Measurements from ENCODE around the gene ZNF142. TPM values are rescaled to one million over a fixed set of nuclear protein-coding genes. Genes with fewer than 3 reads are reported as not detected.

Gene ZNF142, protein sequence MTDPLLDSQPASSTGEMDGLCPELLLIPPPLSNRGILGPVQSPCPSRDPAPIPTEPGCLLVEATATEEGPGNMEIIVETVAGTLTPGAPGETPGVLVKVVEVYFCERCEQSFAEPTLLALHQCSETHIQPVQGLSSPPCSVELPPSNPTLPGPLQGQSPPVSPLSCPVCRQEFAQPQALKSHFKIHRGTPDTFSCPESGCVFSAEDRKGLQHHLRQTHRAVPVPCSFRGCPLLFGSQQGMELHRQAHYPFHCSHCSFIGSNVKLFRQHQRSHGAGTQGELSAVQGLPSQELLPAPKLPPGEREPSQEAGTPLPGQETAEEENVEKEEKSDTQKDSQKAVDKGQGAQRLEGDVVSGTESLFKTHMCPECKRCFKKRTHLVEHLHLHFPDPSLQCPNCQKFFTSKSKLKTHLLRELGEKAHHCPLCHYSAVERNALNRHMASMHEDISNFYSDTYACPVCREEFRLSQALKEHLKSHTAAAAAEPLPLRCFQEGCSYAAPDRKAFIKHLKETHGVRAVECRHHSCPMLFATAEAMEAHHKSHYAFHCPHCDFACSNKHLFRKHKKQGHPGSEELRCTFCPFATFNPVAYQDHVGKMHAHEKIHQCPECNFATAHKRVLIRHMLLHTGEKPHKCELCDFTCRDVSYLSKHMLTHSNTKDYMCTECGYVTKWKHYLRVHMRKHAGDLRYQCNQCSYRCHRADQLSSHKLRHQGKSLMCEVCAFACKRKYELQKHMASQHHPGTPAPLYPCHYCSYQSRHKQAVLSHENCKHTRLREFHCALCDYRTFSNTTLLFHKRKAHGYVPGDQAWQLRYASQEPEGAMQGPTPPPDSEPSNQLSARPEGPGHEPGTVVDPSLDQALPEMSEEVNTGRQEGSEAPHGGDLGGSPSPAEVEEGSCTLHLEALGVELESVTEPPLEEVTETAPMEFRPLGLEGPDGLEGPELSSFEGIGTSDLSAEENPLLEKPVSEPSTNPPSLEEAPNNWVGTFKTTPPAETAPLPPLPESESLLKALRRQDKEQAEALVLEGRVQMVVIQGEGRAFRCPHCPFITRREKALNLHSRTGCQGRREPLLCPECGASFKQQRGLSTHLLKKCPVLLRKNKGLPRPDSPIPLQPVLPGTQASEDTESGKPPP (N-terminal part only)
- polyA plus RNA-seq (2013, experiment 1 of 2; ENCODE audit: insufficient read length): 13.5 TPM
- 12.6 TPM for polyA plus RNA-seq (2013, experiment 2 of 2; ENCODE audit: insufficient read length)

DNA sequence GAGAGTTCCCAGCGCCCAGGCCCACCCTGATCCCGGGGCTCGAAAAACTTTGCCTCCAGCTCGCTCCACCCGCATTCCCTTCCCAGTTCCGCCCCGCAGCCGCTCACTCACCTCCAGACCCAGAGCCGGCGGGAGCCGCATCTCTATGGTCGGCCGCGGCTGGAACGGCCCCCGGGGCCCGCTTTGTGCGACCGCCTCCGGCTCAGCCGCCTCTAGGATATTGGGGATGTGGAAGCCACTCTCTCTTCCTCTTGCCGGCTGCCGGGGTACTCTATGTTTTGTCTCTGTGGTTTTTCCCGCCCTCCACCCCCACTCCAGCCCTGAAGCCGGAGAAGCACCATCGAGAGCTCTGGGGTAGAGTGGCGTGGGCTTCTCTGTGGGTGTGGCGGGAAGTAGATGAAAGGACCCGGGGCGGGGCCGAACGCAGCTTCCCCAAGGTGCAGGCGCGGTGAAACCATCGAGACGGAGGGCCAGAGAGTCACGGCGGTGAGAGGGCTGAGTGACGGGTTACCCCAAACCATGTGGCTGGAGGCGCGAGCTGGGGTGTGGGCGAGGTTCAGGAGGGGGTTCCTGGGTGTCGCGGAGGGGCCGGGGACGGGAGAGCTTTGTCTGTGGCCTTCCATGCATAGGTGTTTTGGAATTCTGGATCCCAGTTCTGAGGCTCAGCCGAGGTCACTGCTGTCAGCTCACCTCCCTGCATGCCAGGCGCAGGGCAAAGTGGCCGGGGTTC is at the start of gene ZNF142, which contains the start of gene BCS1L:
Gene ZNF142 (minus strand): TSS at position 366 of the 730 bp plus-strand sequence. CDS start 3,194 bp downstream, outside the sequence.
Gene BCS1L (plus strand): TSS at position 426 of the 730 bp plus-strand sequence. CDS start 1,305 bp downstream, outside the sequence.
- peak; percentile 88 for DNase-seq

DNA sequence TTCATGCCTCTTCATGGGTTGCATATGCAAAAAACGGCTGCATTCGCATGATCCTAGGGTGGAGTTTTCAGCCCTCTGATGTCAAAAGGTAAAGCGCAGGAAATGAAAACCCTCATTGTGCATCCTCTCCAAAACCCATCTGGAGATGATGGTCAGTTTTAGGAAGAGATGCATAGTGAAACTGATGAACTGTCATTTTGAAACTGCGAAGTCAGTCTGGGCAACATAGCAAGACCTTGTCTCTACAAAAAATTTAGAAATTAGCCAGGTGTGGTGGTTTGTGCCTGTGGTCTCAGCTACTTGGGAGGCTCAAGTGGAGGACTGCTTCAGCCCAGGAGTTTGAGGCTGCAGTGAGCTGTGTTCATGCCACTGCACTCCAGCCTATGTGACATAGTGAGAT is 48.7 kb upstream of the ZNF142 start:
- DNase-seq: no peak

DNA sequence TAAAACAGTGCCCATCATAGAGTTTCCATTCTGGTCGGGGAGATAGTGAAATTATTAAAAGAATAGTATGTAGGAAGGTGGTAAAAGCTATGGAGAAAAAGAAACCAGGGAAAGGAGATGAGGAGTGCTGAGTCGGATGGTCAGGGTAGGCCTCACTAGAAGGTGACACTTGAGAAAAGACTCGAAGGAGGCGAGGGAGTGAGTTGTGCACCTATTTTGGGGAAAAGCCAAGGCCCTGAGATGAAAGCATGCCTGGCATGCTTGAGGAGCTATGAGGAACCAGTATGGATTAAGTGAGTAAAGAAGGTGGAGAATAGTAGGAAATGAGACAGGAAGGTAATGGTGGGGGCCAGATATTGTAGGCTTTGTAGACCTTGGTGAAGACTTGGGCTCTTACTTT is 43.9 kb upstream of the ZNF142 start:
- no peak for DNase-seq

DNA sequence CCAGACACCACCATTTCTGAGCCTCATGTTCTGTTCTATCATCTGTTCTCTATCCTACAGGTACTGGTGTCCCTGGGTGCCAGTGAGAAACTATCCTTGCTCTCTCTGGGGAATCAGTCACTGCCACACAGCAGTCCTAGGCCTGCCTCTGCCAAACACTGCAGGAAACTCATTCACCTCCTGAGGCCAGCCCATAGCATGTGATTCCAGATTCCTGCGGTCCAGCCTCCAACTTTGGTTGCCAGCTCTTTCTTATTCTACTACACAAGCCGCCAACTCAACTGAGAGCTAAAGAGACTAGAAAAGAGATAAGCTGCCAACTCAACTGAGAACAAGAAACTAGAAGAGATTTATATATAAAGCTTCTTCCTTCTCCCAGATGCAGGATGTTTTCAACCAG is 42.4 kb upstream of the ZNF142 start:
- DNase-seq: no peak

DNA sequence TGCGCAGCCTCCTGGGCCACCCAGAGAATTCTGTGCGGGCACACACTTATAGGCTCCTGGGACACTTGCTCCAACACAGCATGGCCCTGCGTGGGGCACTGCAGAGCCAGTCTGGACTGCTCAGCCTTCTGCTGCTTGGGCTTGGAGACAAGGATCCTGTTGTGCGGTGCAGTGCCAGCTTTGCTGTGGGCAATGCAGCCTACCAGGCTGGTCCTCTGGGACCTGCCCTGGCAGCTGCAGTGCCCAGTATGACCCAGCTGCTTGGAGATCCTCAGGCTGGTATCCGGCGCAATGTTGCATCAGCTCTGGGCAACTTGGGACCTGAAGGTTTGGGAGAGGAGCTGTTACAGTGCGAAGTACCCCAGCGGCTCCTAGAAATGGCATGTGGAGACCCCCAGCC is 39.5 kb upstream of the ZNF142 start:
- no peak for DNase-seq

DNA sequence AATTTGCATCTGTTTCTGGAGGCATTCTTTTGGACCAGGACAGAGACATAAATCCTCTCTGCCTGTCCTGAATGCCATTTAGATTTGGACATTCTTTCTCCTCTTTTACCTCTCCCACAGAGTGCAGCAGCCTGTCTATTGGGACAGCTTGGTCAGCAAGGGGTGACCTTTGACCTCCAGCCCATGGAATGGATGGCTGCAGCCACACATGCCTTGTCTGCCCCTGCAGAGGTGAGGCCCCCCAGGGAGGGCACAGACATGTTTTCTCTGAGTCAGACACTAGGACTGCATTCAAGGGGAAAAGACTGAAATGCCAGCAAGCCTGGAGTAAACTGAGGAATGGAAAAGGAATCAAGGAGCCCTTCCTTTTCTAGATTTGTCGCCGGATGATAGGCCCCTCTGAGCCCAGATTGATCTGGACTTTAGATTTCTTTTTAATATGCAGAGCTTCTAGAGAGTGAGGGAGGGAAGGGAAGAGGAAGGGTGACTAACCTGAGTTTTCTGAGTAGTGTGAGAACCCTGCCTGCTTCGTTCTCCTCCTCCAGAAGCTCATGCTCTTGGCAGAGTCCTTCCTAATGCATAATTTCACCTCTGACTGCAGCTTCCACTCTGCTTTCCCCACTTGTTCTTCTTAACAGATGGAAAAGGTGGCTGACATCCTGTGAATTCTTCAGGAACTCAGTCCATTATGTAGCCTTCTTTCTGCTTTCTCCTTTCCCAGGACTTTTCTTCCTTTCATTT is 35.2 kb upstream of the ZNF142 start:
- DNase-seq: no peak

DNA sequence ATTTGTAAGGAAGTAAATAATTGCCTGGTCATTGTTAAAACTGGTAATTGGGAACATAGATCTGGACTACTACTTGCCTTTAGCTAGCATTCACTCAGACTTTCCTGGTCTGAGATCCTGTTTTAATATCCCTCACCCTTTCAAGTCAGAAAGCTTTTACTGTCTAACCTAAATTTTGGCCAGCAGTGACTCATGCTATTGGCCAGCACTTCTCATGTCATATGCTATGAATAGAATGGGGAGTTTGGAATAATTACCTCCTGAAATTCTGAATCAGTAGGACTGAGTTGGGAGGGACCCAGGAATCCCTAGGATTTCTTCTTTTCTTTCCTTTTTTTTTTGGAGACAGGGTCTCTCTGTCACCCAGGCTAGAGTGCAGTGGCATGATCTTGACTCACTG is 31.8 kb upstream of the ZNF142 start:
- DNase-seq: peak; percentile 37

DNA sequence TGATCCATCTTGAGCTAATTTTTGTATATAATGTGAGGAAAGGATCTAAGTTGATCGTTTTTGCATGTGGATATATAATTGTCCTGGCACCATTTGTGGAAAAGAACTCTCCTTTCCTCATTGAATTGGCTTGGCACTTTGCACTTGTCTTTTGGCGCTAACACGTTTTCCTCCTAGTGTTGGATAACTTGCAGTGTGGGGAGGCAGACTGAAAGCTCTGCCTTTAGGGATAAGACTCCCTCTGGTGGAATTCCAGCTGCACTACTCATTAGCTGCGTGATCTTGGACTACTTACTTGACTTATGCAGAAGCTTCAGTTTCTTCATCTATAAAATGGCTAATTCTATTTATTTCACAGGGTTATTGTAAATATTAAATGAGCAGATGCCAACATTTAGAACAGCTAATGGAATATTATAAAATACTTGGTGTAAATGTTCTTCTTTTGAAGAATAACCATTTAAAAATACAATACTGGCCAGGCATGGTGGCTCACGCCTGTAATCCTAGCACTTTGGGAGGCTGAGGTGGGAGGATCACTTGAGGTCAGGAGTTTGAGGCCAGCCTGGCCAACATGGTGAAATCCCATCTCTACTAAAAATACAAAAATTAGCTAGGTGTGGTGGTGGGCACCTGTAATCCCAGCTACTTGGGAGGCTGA is 28.1 kb upstream of the ZNF142 start:
- peak; percentile 72 for DNase-seq

DNA sequence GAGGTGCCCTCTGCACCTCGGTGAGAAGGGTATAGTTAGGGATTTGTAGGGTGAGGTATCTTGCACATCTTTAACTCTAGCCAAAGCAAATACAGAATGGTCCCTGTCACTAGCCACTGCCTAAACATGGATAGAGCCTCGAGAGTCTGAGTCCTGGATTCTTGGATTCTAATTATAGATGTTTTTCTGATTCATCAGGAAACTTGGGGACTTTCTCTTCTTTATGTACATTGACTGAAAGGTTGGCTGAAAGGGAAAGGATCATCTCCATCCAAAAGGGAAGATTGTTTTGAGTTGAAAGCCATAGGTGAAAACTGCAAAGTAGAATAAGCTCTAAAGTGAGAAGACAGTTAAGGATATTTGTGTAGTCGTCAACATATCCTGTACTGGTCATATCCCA is 20.6 kb upstream of the ZNF142 start:
- no peak for DNase-seq

DNA sequence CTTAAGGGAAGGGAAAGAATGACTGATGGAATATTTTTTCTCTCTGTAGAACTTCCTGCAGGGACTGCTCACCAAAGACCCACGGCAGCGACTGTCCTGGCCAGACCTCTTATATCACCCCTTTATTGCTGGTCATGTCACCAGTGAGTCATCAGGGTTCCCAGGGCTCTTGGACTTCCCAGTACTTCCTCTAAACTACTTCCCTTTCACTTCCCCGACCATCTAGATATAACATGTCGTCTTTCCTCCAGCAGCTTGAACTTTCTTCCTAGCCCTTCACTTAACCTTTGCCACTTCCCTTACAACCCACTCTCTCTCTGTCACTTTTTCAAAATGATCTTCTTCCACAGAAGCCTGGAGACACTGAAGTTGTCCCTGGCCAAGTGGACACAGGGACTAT is 19.7 kb upstream of the ZNF142 start:
- DNase-seq: no peak

DNA sequence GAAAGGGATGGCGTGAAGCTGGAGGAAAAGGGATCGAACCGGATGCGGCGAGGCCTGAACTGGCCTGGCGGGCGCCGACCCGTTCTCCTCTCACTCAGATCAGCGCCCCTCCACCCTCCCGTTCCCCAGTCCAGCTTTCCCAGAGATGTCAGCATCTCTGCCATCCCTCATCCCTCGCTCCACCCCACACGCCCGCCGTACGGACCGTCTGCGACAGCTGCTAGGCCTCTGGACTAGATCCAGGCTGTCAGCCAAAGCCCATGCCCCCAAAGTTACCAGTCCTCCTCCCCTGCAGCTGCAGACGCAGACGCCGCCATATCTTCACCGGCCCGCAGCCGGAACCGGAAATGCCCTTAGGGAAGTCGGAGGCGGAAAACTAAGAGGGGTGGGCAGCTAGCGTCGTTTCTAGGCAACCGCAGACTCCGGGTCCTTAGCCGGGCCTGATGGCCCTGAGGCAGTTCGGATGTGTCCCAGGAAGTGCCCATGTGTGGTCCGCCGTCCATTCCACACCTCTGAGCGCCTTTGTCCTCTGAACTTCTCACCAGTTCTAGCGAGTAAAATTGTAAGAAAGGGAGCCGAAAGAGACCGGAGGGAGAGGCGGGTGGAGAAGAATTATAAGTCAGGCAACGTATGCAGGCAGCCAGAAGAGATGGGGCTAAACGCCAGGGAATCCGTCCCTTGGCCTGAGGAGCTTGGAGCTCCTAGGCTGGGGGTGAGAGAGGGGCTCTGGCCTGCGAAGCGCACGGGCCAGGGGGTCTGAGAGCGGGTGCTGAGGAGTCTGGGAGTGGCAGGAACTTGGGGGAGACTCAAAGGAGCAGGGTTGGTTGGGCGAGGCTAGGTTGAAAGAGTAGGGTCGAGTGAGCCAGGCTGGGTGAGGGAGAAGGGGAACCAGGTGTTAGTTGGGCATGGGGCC is 12.5 kb upstream of the ZNF142 start, which contains the start of the genes RNF25 and STK36:
Gene RNF25 (minus strand): TSS at position 349 of the 913 bp plus-strand sequence. CDS start 32 bp downstream, at position 317.
Gene STK36 (plus strand): TSS at position 433 of the 913 bp plus-strand sequence. CDS start 744 bp downstream, outside the sequence.
- peak; percentile 91 for DNase-seq

DNA sequence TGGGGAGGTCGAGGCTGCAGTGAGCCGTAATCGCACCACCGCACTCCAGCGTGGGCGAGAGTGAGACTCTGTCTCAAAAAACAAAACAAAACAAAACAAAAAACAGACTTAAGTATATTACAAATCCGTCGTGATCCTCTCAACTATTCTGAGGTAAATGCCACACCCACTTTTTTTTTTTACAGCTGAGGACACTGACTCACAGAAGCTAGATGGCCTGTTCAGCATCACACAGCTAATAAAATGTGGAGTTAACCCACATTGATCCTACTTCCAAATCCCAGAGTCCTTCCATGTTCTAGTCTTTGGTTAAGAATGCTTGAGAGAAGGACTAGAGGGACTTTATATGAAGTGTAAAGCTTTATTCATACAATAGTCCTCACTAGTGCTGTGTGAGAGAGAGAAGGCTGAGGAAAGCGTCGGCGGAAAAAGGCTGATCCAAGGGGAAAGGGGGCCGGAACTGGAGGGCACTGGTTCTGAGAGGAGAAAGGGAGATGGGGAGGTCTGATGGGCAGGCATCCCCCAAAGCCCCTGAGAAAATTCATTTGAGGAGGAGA is 11.8 kb upstream of the ZNF142 start:
- DNase-seq: no peak

DNA sequence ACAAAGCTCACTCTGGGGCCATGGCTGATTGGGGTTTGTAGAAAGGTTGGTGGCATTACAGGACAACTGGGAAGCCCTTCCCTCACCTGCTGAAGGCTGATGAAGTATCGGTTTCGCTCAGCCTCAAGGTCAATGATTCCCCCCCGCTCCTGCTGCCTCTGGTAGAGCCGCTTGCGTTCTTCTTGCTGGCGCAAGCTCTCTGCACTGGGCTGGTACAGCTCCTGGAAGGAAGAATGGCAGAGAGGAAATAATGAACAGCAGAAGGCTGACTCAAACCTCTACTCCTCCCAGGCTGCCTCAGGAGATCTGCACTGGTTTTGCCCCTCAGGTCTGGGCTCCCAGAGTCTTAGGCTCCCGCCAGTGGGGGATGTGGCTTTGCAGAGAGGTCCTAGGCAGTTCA is 5.2 kb upstream of the ZNF142 start:
- no peak for DNase-seq

DNA sequence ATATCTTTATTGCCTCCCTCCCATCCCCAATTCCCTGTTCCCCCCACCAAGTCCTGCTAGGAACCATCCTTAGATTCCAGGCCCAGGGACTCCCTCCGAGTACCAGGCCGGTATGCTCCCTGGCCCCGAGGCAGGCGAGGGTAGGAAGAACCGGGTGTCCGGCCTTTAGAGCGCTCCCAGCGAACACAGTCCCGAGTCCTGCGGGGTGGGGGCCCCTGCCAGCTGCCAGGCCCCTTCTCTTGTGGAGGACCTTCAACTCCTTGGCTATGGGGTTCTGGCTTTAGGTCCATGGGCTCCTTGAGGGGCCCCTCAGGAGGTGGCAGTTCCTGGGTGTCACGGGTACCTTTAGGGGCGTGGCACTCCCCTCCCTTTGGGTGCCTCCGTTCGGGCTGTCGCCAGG is 4.5 kb upstream of the ZNF142 start:
- no peak for DNase-seq

DNA sequence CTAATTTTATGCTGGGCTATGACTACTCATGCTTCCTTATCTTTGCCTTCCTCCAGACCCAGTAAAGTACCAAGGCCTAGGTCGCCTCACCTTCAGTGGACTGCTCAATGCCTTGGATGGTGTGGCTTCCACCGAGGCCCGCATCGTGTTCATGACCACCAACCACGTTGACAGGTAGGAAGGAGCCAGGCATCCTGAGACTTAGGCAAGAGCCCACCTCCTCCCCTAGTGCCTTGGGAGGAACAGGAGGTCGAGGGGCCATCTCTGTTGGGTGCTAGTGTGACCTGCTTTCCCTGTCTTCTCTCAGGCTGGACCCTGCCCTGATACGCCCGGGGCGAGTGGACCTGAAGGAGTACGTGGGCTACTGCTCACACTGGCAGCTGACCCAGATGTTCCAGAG is 3.4 kb upstream of the ZNF142 start:
- no peak for DNase-seq

DNA sequence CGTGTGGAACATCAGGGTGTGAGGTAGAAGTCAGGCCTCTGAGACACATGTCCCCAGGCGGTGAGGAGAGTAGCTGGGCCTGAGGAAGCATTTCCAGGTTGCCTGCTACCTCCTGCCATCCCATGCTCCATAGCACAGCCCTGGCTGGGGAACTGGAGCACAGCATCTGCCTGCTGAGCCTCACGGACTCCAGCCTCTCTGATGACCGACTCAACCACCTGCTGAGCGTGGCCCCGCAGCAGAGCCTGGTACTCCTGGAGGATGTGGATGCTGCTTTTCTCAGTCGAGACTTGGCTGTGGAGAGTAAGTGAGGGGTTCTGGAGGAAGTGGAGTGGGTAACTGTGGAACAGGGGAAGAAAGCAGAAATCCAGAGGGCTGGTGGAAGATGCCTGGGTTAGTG is 3.0 kb upstream of the ZNF142 start:
- DNase-seq: no peak

DNA sequence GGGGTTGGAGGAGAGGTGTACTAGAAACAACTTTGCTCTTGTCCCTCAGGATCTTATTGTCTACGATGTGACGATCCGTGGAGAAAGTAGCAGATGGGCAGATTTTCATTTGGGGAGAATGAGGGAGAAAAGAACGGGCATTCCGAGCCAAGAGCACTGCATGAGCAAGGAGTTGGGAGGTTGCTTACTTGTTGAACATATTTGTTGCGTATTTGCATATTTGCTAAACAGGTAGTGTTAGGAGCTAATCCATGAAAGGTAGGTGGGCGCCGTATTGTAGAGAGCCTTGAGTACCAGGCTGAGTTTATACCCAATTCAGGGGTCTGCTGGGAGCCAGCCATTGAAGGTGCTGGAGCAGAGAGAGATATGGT is 550 bp upstream of the ZNF142 start:
- no peak for DNase-seq

DNA sequence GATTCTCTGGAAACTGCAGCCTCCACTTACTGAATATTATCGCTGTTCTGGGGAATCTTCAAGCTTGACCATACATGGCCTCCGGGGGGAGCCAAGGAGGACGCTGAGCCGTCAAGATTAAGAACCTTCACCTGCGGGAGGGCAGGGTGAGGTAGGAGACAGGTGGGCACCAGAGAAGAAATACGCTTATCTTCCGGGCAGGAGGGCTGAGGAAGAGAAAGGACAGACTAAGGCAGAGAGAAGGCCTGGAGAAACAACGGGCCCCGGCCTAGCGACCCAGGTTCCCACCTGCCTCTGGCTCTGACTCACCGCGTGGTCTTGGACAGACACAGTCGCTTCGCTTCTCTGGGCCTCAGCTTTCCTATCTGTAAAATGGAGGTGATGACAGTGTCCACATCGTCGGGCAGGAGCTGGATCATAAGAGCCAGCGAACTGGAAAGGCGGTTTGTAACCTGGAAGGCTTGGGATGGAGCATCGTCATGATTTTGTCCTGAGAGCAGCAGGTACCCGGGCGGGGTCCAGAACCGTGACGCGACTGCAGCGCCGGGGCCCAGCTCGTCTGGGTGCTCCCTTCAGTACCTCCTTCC is 659 bp downstream of the ZNF142 start:
- DNase-seq: peak; percentile 33

DNA sequence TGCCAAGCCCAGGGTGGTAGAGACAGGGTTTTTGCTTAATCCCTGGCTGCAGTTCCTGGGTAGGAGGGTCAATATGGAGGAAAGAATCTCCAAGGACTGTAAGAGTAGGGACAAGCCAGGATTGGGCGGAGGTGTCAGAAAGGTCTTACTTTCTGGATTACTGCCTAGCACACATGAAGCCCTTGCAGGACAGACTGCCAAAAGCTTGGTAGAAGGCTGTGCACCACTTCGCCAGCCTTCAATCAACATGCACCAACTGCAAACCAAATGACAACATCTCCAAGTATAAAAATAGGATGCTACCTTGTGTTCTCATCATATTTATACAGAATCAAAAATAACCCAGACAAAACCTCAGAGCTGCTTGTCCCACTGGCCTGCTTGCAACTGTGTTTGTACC is 3.7 kb downstream of the ZNF142 start:
- DNase-seq: no peak

All from fibroblast of skin of abdomen (primary cell).